GM19025 (cell line): ENCODE data around the gene NDUFS5.
"Not testable (repeated sequence)": the region's sequence is repeated elsewhere in the genome, so short reads cannot be mapped to it uniquely, and the experiment has no call there.

Experiments used
- ATAC-seq: cut with Tn5 transposase; IDR thresholded peaks from one replicate; pipeline ENCODE4 v1.9.1; 2021; ENCODE audit warnings: mild to moderate bottlenecking, low read depth, moderate library complexity; ENCODE audit not compliant: unreplicated experiment

The NDUFS5 gene

GRCh38 chr1:39026051-39026865 lies at the start of gene NDUFS5:
NDUFS5 (plus strand) TSS chr1:39026350; CDS start chr1:39028725, 2,375 bp downstream.
- ATAC-seq: peak; percentile 63

GRCh38 chr1:38977399-38978244 lies 48.5 kb upstream of the NDUFS5 start:
- not testable (repeated sequence) for ATAC-seq

- ATAC-seq: not testable (repeated sequence)
Measured at GRCh38 chr1:38978245-38978542, 48.0 kb upstream of the NDUFS5 start.

GRCh38 chr1:38979380-38979779 lies 46.8 kb upstream of the NDUFS5 start:
- ATAC-seq: not testable (repeated sequence)

GRCh38 chr1:38989979-38990378 lies 36.2 kb upstream of the NDUFS5 start:
- ATAC-seq: no peak

- ATAC-seq: no peak
Measured at GRCh38 chr1:38990386-38990737, 35.8 kb upstream of the NDUFS5 start.

- ATAC-seq: peak; percentile 96
Measured at GRCh38 chr1:38990738-38991637, 35.2 kb upstream of the NDUFS5 start, which contains the start of gene AKIRIN1. AKIRIN1 (plus strand) TSS chr1:38991276; CDS start chr1:38991381, 105 bp downstream.

GRCh38 chr1:38991638-38992411 lies 34.3 kb upstream of the NDUFS5 start:
- ATAC-seq: no peak

GRCh38 chr1:38992412-38993111 lies 33.6 kb upstream of the NDUFS5 start:
- ATAC-seq: no peak

GRCh38 chr1:38994196-38994595 lies 32.0 kb upstream of the NDUFS5 start:
- ATAC-seq: no peak

GRCh38 chr1:38997034-38997900 lies 28.9 kb upstream of the NDUFS5 start:
- ATAC-seq: no peak

- ATAC-seq: no peak
Measured at GRCh38 chr1:38997901-38998190, 28.3 kb upstream of the NDUFS5 start.

- no peak for ATAC-seq
Measured at GRCh38 chr1:39001516-39002421, 24.4 kb upstream of the NDUFS5 start.

GRCh38 chr1:39003281-39003680 lies 22.9 kb upstream of the NDUFS5 start:
- ATAC-seq: no peak

GRCh38 chr1:39003794-39004193 lies 22.4 kb upstream of the NDUFS5 start:
- ATAC-seq: no peak

- no peak for ATAC-seq
Measured at GRCh38 chr1:39006287-39006686, 19.9 kb upstream of the NDUFS5 start.
